Measurements from ENCODE around the gene DBNDD1.

DNA sequence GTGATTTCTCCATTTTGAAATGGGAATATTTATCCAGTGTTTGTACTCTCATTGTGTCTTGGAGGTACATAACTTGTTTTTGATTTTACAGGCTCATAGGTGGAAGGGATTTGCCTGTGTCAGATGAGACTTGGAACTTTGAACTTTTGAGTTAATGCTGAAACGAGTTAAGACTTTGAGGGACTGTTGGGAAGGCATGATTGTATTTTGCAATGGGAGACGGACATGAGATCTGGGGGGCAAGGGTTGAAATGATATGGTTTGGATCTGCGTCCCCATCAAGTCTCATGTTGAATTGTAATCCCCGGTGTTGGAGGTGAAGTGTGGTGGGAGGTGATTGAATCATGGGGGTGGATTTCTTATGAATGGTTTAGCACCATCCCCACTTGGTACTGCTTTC, 36.1 kb upstream of the DBNDD1 start:
- TF ChIP-seq, protein P1, sequence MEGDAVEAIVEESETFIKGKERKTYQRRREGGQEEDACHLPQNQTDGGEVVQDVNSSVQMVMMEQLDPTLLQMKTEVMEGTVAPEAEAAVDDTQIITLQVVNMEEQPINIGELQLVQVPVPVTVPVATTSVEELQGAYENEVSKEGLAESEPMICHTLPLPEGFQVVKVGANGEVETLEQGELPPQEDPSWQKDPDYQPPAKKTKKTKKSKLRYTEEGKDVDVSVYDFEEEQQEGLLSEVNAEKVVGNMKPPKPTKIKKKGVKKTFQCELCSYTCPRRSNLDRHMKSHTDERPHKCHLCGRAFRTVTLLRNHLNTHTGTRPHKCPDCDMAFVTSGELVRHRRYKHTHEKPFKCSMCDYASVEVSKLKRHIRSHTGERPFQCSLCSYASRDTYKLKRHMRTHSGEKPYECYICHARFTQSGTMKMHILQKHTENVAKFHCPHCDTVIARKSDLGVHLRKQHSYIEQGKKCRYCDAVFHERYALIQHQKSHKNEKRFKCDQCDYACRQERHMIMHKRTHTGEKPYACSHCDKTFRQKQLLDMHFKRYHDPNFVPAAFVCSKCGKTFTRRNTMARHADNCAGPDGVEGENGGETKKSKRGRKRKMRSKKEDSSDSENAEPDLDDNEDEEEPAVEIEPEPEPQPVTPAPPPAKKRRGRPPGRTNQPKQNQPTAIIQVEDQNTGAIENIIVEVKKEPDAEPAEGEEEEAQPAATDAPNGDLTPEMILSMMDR (IDR thresholded peaks at IDR 0.05; ENCODE audit: low read depth, low read length) = no peak
- TF ChIP-seq POLR2A (IDR thresholded peaks at IDR 0.05; ENCODE audit: extremely low read depth, insufficient read length) (no peak), MYC (IDR thresholded peaks at IDR 0.05; ENCODE audit: low read depth, low read length) (no peak)
- TF ChIP-seq, protein P2, sequence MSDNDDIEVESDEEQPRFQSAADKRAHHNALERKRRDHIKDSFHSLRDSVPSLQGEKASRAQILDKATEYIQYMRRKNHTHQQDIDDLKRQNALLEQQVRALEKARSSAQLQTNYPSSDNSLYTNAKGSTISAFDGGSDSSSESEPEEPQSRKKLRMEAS (IDR thresholded peaks at IDR 0.05; ENCODE audit: low read depth, low read length) = no peak

Data from NB4 (cell line).